Activated T-helper 9 cell treated with anti-CD3 and anti-CD28 coated beads, Interleukin-2, amount 50 U/mL, for 16 hours (primary cell): ENCODE data around the gene ARHGAP20.

Experiments used
- DNase-seq: peaks from one replicate; pipeline ENCODE4 v3.0.0-alpha.2; 2020; ENCODE audit warnings: low read depth

Gene ARHGAP20

GRCh38 chr11:110711776-110712658, at the start of gene ARHGAP20:
TSS of gene ARHGAP20 (minus strand) at chr11:110712437. CDS start at chr11:110712231, 206 bp downstream.
- no peak for DNase-seq

- DNase-seq, result no peak
Measured at GRCh38 chr11:110761991-110762390, 49.8 kb upstream of the ARHGAP20 start.

- no peak for DNase-seq
Measured at GRCh38 chr11:110761131-110761530, 48.9 kb upstream of the ARHGAP20 start.

GRCh38 chr11:110759972-110760381, 47.7 kb upstream of the ARHGAP20 start:
- no peak for DNase-seq

GRCh38 chr11:110757962-110758755, 45.9 kb upstream of the ARHGAP20 start:
- DNase-seq, result no peak

GRCh38 chr11:110757066-110757465, 44.8 kb upstream of the ARHGAP20 start:
- no peak for DNase-seq

GRCh38 chr11:110755941-110756340, 43.7 kb upstream of the ARHGAP20 start:
- no peak for DNase-seq

GRCh38 chr11:110752890-110753289, 40.7 kb upstream of the ARHGAP20 start:
- DNase-seq, result no peak

- DNase-seq, result no peak
Measured at GRCh38 chr11:110750100-110750499, 37.9 kb upstream of the ARHGAP20 start.

- DNase-seq, result no peak
Measured at GRCh38 chr11:110747531-110747930, 35.3 kb upstream of the ARHGAP20 start.

GRCh38 chr11:110738641-110739040, 26.4 kb upstream of the ARHGAP20 start:
- DNase-seq, result no peak

GRCh38 chr11:110737593-110737992, 25.4 kb upstream of the ARHGAP20 start:
- DNase-seq, result no peak

GRCh38 chr11:110736171-110736553, 23.9 kb upstream of the ARHGAP20 start:
- no peak for DNase-seq

- no peak for DNase-seq
Measured at GRCh38 chr11:110735455-110736170, 23.4 kb upstream of the ARHGAP20 start.

- DNase-seq, result no peak
Measured at GRCh38 chr11:110734790-110735189, 22.6 kb upstream of the ARHGAP20 start.

- DNase-seq, result no peak
Measured at GRCh38 chr11:110730773-110731172, 18.5 kb upstream of the ARHGAP20 start.

- no peak for DNase-seq
Measured at GRCh38 chr11:110728883-110729282, 16.6 kb upstream of the ARHGAP20 start.

- DNase-seq, result no peak
Measured at GRCh38 chr11:110728476-110728875, 16.2 kb upstream of the ARHGAP20 start.

GRCh38 chr11:110724358-110724757, 12.1 kb upstream of the ARHGAP20 start:
- DNase-seq, result no peak

- DNase-seq, result no peak
Measured at GRCh38 chr11:110720431-110721275, 8.4 kb upstream of the ARHGAP20 start.

- DNase-seq, result no peak
Measured at GRCh38 chr11:110716361-110716760, 4.1 kb upstream of the ARHGAP20 start.
